22Rv1 (cell line): Measurements from ENCODE around the gene MAN1A1.

Experiments
- CTCF ChIP-seq: fragments of 450-650 bp; IDR thresholded peaks from 2 replicates; pipeline ENCODE4 v1.5.1; 2017; ENCODE audit warnings: mild to moderate bottlenecking
- ZFX ChIP-seq: fragments of 450-650 bp; IDR thresholded peaks from 2 replicates; pipeline ENCODE4 v1.6.1; 2017; ENCODE audit warnings: antibody characterized with exemption, borderline replicate concordance

- no peak for TF ChIP-seq CTCF
- TF ChIP-seq ZFX: no peak
Observed at GRCh38 chr6:119317007-119317406, 32.6 kb downstream of the MAN1A1 start.
